Prostate gland (tissue), 2 donors: ENCODE results near the gene BLOC1S5. TPM values are rescaled to one million over a fixed set of nuclear protein-coding genes. Genes with fewer than 3 reads are reported as not detected.

ENCODE experiments used
- DNase-seq: peaks from one replicate; pipeline ENCODE4 v3.0.0-alpha.2; 2019; ENCODE audit warnings: low spot score
- H3K27ac ChIP-seq, 2 donors: fragments of 200-600 bp; sonication (generic); 2 replicates each; pipeline ENCODE4 v1.5.1; 2017 to 2019
- H3K27me3 ChIP-seq: fragments of 200-600 bp; sonication (generic); replicated peaks from 2 replicates; pipeline ENCODE4 v1.5.1; 2019; ENCODE audit not compliant: insufficient read depth
- H3K36me3 ChIP-seq, 2 donors: fragments of 200-600 bp; sonication (generic); 1 replicate in 1 of 2; 2 replicates in 1 of 2; pipeline versions ENCODE4 v1.5.1 to v1.8.1; 2017 to 2019
- H3K4me1 ChIP-seq: fragments of 200-600 bp; sonication (generic); replicated peaks from 2 replicates; pipeline ENCODE4 v1.5.1; 2019
- H3K4me3 ChIP-seq, 2 donors: fragments of 200-600 bp; sonication (generic); 2 replicates each; pipeline ENCODE4 v1.5.1; 2017 to 2019
- H3K9me3 ChIP-seq: fragments of 200-600 bp; sonication (generic); 2 replicates; pipeline ENCODE4 v1.5.1; 2017
- POLR2A ChIP-seq: fragments of 450-650 bp; IDR thresholded peaks from one replicate; pipeline ENCODE4 v1.6.1; 2016; ENCODE audit warnings: antibody characterized with exemption, mild to moderate bottlenecking
- POLR2AphosphoS5 ChIP-seq: sonication (generic); formaldehyde crosslinking; IDR thresholded peaks from one replicate; pipeline ENCODE4 v1.6.1; 2017; ENCODE audit warnings: antibody characterized with exemption
- WGBS: methylation state at CpG from one replicate; pipeline ENCODE4 v1.1.5; 2018; 5-methylcytosine and 5-hydroxymethylcytosine counted together
- intact Hi-C: fragments of 100-400 bp; cut with DNase I; formaldehyde crosslinking; loops from one replicate; pipeline ENCODE4 v1.14.2; 2022
- total RNA-seq, 2 donors: library from RNA; depleted of rRNA; stranded (reverse); fragments of >200 nt; gene quantifications; one replicate each; pipeline ENCODE4 v1.1.0, GENCODE V29; 2016
- TF ChIP-seq, protein P1 (sequence below), 4 experiments: fragments of 200-600 bp in 2 of 4; fragments of 450-650 bp in 2 of 4; sonication (generic) in 2 of 4; IDR thresholded peaks; 1 replicate in 3 of 4; 2 replicates in 1 of 4; pipeline ENCODE4 v1.5.1; 2016 to 2019; ENCODE audit warnings: antibody characterized with exemption in 4 of 4, mild to moderate bottlenecking in 2 of 4, moderate library complexity in 2 of 4

Gene BLOC1S5
- total RNA-seq, 2 donors from 2014 or later, result 9.5 to 13.0 TPM

DNA sequence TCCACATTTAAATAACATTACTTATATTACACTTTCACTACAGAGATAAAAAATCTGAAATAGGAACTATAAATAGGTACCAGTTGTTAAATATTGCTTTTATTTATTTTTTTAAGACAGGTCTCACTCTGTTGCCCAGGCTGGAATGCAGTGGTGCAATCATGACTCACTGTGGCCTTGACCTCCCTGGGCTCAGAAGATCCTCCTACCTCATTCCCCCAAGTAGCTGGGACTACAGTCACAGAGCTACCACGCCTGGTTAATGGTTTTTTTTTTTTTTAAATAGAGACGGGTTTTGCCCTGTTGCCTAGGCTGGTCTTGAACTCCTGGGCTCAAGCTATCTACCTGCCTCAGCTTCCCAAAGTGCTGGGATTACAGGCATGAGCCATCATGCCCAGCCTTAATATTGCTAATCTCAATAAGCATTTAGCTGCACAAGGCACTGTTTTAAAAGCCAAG, 20.9 kb upstream of the BLOC1S5 start:
- Histone ChIP-seq H3K4me3 (no peak overlapping the region), H3K4me1 (peaks cover 3% of the 10 kb centered on the region), H3K36me3 (peaks cover 0 to 3% of the 10 kb centered on the region in 2 donors), H3K9me3 (no peaks in the 10 kb centered on the region), H3K27ac (no peak overlapping the region), H3K27me3 (no peaks in the 10 kb centered on the region)
- no peak for DNase-seq
- intact Hi-C loops, result no loop called here
- no peak for TF ChIP-seq POLR2AphosphoS5
- TF ChIP-seq POLR2A, result no peak
- TF ChIP-seq, protein P1, sequence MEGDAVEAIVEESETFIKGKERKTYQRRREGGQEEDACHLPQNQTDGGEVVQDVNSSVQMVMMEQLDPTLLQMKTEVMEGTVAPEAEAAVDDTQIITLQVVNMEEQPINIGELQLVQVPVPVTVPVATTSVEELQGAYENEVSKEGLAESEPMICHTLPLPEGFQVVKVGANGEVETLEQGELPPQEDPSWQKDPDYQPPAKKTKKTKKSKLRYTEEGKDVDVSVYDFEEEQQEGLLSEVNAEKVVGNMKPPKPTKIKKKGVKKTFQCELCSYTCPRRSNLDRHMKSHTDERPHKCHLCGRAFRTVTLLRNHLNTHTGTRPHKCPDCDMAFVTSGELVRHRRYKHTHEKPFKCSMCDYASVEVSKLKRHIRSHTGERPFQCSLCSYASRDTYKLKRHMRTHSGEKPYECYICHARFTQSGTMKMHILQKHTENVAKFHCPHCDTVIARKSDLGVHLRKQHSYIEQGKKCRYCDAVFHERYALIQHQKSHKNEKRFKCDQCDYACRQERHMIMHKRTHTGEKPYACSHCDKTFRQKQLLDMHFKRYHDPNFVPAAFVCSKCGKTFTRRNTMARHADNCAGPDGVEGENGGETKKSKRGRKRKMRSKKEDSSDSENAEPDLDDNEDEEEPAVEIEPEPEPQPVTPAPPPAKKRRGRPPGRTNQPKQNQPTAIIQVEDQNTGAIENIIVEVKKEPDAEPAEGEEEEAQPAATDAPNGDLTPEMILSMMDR (IDR thresholded peaks at IDR 0.05), result no peak
- WGBS, result 63% methylated on average over 2 of the region's 2 CpGs

DNA sequence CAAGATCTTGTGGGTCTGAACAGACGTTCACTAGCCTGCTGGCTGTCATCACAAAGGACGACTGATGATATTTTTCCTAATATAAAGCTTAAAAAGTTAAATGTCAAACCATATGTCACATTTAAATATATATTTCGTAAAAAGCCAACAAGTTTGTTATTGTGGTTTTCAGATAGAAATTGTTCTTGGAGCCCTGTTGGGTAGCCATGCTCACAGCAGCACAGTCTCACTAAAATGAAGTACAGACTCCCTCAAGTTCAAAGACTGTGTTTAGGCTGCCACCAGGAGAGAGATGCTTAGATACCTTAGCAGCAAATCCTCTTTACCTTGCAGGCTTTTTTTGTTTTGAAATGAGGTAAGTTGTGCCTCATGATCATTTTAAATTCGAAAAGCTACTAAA, 20.4 kb upstream of the BLOC1S5 start:
- no peaks in the 10 kb centered on the region for H3K9me3 ChIP-seq
- 95% methylated on average over 4 of the region's 4 CpGs for WGBS
- no peak for DNase-seq
- H3K27ac ChIP-seq, result no peak overlapping the region
- peaks cover 0 to 3% of the 10 kb centered on the region in 2 donors for H3K36me3 ChIP-seq
- H3K4me1 ChIP-seq, result peaks cover 3% of the 10 kb centered on the region
- TF ChIP-seq POLR2AphosphoS5, result no peak
- TF ChIP-seq, protein P1 (IDR thresholded peaks at IDR 0.05), result no peak
- TF ChIP-seq POLR2A, result no peak
- no peak overlapping the region for H3K4me3 ChIP-seq
- no peaks in the 10 kb centered on the region for H3K27me3 ChIP-seq
- intact Hi-C loops, result no loop called here

DNA sequence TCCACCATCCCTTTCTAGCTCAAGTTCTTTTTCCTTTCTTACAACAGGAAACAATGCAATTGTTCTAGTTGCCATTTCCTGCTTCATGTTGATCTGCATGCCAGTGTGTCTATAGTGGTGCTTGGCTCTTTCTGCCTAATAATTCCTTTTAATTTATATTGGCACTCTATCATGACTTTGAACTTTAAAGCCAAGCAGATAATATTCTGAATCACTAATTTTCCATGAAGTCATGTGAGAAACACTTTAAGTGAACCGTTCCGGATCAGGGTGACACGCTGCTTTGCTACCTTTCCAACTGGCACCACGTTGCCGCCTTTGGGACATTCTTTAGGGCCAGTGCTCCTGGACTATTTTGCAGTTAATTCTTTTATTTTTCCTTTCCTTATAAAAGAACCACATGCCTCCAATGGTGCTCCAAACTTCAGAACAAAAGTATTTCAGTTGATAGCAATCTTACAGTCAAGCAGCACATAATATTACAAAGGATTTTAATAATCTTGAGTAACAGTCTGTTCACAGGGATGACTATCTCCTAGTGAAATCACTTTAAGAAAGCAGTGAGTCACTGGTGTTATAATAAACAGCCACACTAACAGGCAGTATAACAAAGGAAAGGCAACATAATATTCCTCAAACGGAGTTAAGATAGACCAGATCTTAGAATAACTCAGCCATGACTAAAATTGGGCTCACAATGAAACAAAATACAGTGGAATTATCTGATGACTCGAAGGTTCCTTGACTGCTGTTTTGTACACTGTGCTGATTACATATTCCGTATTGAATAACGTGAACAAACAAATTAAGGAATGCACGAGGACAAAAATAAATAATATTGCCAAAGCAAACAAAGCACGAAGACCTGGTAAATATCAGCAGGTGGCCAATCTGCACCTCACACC, 19.0 kb upstream of the BLOC1S5 start:
- H3K27me3 ChIP-seq, result no peaks in the 10 kb centered on the region
- H3K4me1 ChIP-seq, result peaks cover 3% of the 10 kb centered on the region
- WGBS, result 25% methylated on average over 11 of the region's 11 CpGs
- peak overlapping the region; percentile 2 to 45 for H3K27ac ChIP-seq
- intact Hi-C loops, result no loop called here
- peak; percentile 13 for DNase-seq
- H3K36me3 ChIP-seq, result no peaks in the 10 kb centered on the region
- no peaks in the 10 kb centered on the region for H3K9me3 ChIP-seq
- H3K4me3 ChIP-seq, result no peak overlapping the region
- no peak for TF ChIP-seq POLR2A
- peak; percentile 37 for TF ChIP-seq POLR2AphosphoS5

DNA sequence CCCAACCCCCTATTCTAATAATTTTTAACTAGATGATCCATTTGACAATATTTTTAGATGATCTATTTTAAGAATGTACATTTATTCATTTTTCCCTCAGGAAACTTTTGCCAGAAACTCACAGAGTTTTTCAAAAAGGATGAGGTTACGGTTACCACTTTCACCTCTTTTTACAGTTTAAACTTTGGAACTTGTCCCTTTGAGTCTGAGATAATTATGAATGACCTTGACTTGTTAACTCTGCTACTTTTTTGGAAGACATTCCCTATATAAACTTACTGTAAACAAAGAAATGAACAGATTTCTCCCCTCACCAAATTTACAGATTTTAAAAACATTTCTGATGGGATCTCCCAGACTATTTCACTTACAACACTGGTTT, 18.4 kb upstream of the BLOC1S5 start:
- Histone ChIP-seq H3K4me3 (no peak overlapping the region), H3K27me3 (no peaks in the 10 kb centered on the region), H3K27ac (peak overlapping the region in 1 of 2 donors; percentile 45), H3K4me1 (peaks cover 3% of the 10 kb centered on the region), H3K9me3 (no peaks in the 10 kb centered on the region), H3K36me3 (no peaks in the 10 kb centered on the region)
- DNase-seq, result no peak
- TF ChIP-seq, protein P1 (IDR thresholded peaks at IDR 0.05), result no peak
- TF ChIP-seq POLR2A, result no peak
- TF ChIP-seq POLR2AphosphoS5, result no peak
- 58% methylated on average over 1 of the region's 1 CpG for WGBS
- intact Hi-C loops, result no loop called here

DNA sequence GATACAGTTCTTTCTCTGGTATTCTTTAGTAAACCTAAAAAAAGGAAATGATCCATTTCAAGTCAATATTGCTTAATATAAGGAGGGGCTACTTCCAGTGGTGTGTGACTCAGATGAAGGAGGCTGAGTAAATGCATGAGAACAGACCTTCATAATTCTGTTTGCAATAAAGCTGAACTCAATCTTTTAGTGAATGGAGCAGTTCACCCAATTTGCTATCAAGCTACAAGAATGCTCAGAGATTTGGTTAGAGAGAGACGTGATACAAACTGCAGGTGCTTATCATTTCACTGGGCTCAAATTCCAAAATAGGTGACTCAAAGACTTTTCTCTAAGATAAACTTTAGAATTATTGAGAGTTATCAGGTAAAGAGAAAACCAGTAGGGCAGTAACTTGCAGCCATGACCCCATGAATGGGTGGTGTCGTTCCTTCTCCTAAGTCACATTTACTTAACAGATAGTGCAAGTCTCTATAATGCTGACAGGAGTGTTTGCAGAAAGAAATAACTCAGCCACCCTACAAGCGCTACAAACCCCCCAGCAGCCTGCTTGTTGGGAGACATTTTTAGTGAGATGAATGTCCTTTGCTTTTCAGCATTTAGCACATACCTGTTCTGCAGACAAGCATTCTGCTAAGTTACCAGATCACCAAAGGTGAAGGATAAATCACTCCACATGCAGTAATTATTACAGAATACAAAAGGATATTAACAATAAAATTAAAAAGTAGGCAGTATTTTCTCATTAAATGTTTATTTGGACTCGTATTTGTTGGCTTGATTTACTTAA, 16.4 kb upstream of the BLOC1S5 start:
- no peak overlapping the region for H3K27ac ChIP-seq
- TF ChIP-seq, protein P1 (IDR thresholded peaks at IDR 0.05), result no peak
- peak; percentile 37 for TF ChIP-seq POLR2AphosphoS5
- no peak for DNase-seq
- no peak overlapping the region for H3K4me3 ChIP-seq
- H3K27me3 ChIP-seq, result no peaks in the 10 kb centered on the region
- WGBS, result 53% methylated on average over 4 of the region's 4 CpGs
- H3K36me3 ChIP-seq, result no peaks in the 10 kb centered on the region
- intact Hi-C loops, result no loop called here
- H3K4me1 ChIP-seq, result peaks cover 3% of the 10 kb centered on the region
- H3K9me3 ChIP-seq, result no peaks in the 10 kb centered on the region
